Calu3 (cell line): ENCODE measurements around the gene EDARADD. TPM values are rescaled to one million over a fixed set of nuclear protein-coding genes. Genes with fewer than 3 reads are reported as not detected.
"Not testable (repeated sequence)": the region's sequence is repeated elsewhere in the genome, so short reads cannot be mapped to it uniquely, and the experiment has no call there.

Source experiments
- BruUV-seq: library from RNA; stranded (reverse); fragments of 400-500 nt; replicated peaks from 2 replicates; lab custom pipeline; 2021; lab: Mats Ljungman, UMichigan
- CTCF ChIA-PET: fragments of 300-600 bp; sonication (Branson Sonifier 250); formaldehyde crosslinking; loops from one replicate; lab custom pipeline; 2022; ENCODE audit warnings: antibody characterized with exemption; lab: Charles Lee
- DNase-seq: peaks from one replicate; pipeline ENCODE4 v3.0.0; 2022
- H3K27ac Mint-ChIP-seq: one replicate; pipeline ENCODE4 v1.8.0; 2022; ENCODE audit warnings: mixed read lengths; ENCODE audit not compliant: unreplicated experiment
- H3K27me3 Mint-ChIP-seq: one replicate; pipeline ENCODE4 v1.8.0; 2022; ENCODE audit warnings: mixed read lengths; ENCODE audit not compliant: unreplicated experiment
- H3K36me3 Mint-ChIP-seq: one replicate; pipeline ENCODE4 v1.8.0; 2022; ENCODE audit warnings: mild to moderate bottlenecking, moderate library complexity, mixed read lengths; ENCODE audit not compliant: insufficient read depth, unreplicated experiment
- H3K4me1 Mint-ChIP-seq: one replicate; pipeline ENCODE4 v1.8.0; 2022; ENCODE audit warnings: mild to moderate bottlenecking, low read depth, mixed read lengths; ENCODE audit not compliant: unreplicated experiment
- H3K4me3 Mint-ChIP-seq: one replicate; pipeline ENCODE4 v1.8.0; 2022; ENCODE audit warnings: mild to moderate bottlenecking, low read depth, moderate library complexity, mixed read lengths; ENCODE audit not compliant: unreplicated experiment
- H3K9me3 Mint-ChIP-seq: one replicate; pipeline ENCODE4 v1.8.0; 2022; ENCODE audit warnings: low read depth, mixed read lengths; ENCODE audit not compliant: unreplicated experiment
- intact Hi-C: fragments of 100-400 bp; cut with micrococcal nuclease; formaldehyde crosslinking; loops from one replicate; pipeline ENCODE4 v1.10.0; 2022; ENCODE audit not compliant: unreplicated experiment
- total RNA-seq: library from RNA; stranded (reverse); gene quantifications from 2 replicates; pipeline ENCODE4 v1.2.3, GENCODE V29; 2022
- TF ChIP-seq, protein P1 (sequence below): fragments of 200-600 bp; IDR thresholded peaks from one replicate; pipeline ENCODE4 v1.8.0; 2022; ENCODE audit warnings: antibody characterized with exemption; ENCODE audit not compliant: unreplicated experiment

EDARADD gene
- total RNA-seq, 1 experiment from 2014 or later = 0.19 TPM

DNA sequence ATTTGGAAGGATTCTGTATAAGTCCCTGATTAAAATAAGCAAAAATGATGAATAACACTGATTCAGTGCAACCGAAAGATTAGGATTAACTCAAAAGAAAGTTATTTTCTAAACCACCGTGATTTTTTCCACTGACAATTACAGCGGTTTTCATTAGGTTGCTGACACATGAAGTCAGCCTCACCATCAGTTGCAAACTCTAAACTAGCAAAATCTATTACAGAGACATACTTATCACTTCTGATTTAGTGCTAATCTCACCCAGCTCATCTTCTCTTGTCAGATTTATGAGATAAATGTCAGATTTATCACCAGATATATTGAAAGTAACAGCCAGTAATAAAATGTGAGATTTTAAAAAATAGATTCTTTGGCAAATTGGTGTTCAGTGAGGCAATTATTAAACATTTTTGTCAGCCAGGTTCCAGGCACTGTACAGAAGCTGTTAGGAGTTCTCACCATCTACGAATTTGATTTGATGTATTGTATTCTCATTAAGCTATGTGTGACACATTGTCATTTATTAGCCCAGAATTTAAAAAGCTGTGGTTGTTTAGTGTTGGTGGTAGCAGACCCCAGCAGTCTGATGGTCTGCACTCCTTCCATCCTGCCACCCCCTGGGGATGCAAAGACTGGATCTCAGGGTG is 92.4 kb downstream of the EDARADD start:
- no TSS peak for BruUV-seq
- peaks cover 21% of the 10 kb centered on the region for H3K27me3 Mint-ChIP-seq

DNA sequence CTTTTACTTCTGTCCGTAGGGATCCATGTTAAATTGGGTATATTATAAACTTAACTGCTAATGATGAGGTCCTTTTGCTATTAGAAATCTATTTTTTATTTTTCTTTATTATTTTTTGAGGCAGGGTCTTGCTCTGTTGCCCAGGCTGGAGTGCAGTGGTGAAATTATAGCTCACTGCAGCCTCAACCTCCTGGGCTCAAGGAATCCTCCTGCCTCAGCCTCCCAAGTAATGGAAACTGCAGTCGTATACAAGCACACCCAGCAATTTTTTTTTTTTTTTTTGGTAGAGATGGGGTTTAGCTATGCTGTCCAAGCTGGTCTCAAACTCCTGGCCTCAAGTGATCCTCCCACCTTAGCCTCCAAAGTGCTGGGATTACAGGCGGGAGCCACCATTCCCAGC is 95.1 kb downstream of the EDARADD start:
- CTCF ChIA-PET = interaction anchor here (0.7 to 0.8 kb wide), 2 partner anchors 13 to 185 kb away, joined by 3 to 4 read pairs; no protein-coding TSS in a partner anchor
- DNase-seq, H3K4me1 Mint-ChIP-seq, H3K27ac Mint-ChIP-seq, intact Hi-C loops, H3K27me3 Mint-ChIP-seq, BruUV-seq, H3K36me3 Mint-ChIP-seq, H3K9me3 Mint-ChIP-seq, H3K4me3 Mint-ChIP-seq: not testable (repeated sequence)

More for the DNA sequence above, 92.4 kb downstream of the EDARADD start:
- intact Hi-C loops = no loop called here
- no peak overlapping the region for H3K4me3 Mint-ChIP-seq
- CTCF ChIA-PET = no interaction called here
- H3K4me1 Mint-ChIP-seq = no peaks in the 10 kb centered on the region
- no peak for DNase-seq
- TF ChIP-seq, protein P1, sequence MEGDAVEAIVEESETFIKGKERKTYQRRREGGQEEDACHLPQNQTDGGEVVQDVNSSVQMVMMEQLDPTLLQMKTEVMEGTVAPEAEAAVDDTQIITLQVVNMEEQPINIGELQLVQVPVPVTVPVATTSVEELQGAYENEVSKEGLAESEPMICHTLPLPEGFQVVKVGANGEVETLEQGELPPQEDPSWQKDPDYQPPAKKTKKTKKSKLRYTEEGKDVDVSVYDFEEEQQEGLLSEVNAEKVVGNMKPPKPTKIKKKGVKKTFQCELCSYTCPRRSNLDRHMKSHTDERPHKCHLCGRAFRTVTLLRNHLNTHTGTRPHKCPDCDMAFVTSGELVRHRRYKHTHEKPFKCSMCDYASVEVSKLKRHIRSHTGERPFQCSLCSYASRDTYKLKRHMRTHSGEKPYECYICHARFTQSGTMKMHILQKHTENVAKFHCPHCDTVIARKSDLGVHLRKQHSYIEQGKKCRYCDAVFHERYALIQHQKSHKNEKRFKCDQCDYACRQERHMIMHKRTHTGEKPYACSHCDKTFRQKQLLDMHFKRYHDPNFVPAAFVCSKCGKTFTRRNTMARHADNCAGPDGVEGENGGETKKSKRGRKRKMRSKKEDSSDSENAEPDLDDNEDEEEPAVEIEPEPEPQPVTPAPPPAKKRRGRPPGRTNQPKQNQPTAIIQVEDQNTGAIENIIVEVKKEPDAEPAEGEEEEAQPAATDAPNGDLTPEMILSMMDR = no peak
- no peak overlapping the region for H3K27ac Mint-ChIP-seq
- H3K36me3 Mint-ChIP-seq = no peaks in the 10 kb centered on the region
- H3K9me3 Mint-ChIP-seq = no peaks in the 10 kb centered on the region

DNA sequence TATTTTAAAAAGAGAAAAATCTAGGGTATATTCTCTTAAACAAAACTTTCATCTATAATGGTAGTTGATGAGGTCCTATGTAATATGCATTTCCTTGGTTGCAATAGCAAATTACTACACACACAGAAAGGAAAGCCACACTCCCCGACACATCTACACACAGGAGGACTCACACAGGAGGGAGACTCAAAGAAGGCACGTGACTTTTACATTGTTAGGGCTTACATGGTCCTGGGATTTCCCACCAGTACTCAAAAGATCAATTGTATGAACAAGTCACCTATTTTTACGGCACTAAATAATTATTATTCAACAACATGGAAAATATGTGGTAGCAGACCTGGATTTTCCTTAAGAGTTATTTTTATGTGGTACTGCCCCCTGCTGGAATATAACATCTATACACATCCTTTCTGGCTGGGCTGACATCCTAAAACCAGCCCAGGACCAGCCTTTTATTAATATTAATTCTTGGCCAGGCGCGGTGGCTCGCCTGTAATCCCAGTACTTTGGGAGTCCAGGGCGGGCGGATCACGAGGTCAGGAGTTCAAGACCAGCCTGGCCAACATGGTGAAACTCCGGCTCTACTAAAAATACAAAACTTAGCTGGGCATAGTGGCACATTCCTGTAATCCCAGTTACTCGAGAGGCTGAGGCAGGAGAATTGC is 95.8 kb downstream of the EDARADD start:
- TF ChIP-seq, protein P1 = peak; percentile 63
- H3K4me1 Mint-ChIP-seq = no peaks in the 10 kb centered on the region
- H3K27ac Mint-ChIP-seq = no peak overlapping the region
- BruUV-seq = no TSS peak
- DNase-seq = peak; percentile 16
- H3K27me3 Mint-ChIP-seq = peaks cover 8% of the 10 kb centered on the region
- intact Hi-C loops = loop anchor here (1.0 to 5.0 kb wide), 3 partner anchors 42 to 387 kb away; no protein-coding TSS in a partner anchor
- CTCF ChIA-PET = interaction anchor here (0.8 kb wide), 1 partner anchor 14 kb away, joined by 3 read pairs; no protein-coding TSS in a partner anchor
- H3K36me3 Mint-ChIP-seq = no peaks in the 10 kb centered on the region
- H3K9me3 Mint-ChIP-seq = no peaks in the 10 kb centered on the region
- H3K4me3 Mint-ChIP-seq = no peak overlapping the region

DNA sequence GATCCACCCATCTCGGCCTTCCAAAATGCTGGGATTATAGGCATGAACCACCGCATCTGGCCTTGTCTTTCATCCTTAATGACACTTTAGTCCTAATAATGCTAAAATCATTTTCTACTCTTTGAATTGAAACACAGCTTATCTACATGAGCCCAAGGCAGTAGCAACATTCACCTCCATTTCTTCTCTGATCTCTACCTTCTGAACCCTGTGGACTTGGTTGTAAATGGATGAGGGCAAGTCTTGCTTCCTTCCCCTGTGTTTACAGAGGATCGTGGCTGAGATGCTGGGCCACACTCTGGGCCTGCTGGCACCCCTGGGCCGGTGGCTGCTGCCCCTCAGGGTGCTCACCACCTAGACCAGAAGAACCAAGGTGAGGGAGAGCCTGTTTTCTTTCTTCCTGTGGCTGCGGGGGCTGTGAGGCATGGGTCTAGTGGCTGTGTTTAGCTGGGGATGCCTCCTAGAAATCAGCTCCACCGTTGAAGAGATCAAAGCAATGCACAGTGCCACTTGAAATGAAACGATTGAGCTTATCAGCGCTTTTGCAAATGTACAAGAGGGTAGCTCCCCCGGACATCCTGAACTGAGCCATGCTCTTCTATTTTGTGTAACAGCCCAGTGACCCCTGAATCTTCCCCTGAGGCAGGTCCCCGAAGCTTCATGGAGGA is 97.5 kb downstream of the EDARADD start:
- BruUV-seq = no TSS peak
- Mint-ChIP-seq H3K4me3 (no peak overlapping the region), H3K36me3 (no peaks in the 10 kb centered on the region), H3K4me1 (no peaks in the 10 kb centered on the region), H3K9me3 (no peaks in the 10 kb centered on the region), H3K27me3 (peaks cover 26% of the 10 kb centered on the region), H3K27ac (no peak overlapping the region)
- TF ChIP-seq, protein P1 = no peak
- DNase-seq = no peak
- CTCF ChIA-PET = interaction anchor here (0.6 to 1.1 kb wide), 3 partner anchors 9 to 1196 kb away, joined by 3 read pairs; no protein-coding TSS in a partner anchor
- intact Hi-C loops = loop anchor here (5.0 kb wide), 1 partner anchor 41 kb away; no protein-coding TSS in a partner anchor
